ENCODE measurements around the gene ZNF292.
"Not testable (repeated sequence)": the region's sequence is repeated elsewhere in the genome, so short reads cannot be mapped to it uniquely, and the experiment has no call there.

Gene ZNF292

DNA sequence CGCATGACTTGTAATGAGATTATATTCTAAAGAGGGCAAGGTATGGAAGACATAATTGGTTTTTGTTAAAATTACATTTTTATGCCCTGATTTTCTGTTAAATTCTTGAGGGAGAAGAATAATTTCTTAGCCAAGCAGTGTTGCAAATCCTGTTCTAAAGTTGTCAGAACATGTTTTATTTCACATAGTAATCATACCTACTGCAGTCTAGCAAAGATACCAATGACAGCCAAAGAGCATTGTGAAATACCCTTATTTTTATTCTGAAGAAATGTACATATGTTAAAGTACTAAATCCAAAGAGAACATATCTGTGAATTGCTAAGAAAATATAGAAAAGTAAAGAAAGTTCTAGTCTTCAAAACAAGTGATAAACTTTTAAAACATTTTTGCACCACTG is 127.4 kb downstream of the ZNF292 start:
- no peak for DNase-seq

GRCh38 chr6:87283461-87283860 is 128.1 kb downstream of the ZNF292 start:
- DNase-seq: no peak

- DNase-seq: no peak
Observed at GRCh38 chr6:87287251-87287650, 131.9 kb downstream of the ZNF292 start.

- no peak for DNase-seq
Observed at GRCh38 chr6:87289571-87289970, 134.2 kb downstream of the ZNF292 start.

DNA sequence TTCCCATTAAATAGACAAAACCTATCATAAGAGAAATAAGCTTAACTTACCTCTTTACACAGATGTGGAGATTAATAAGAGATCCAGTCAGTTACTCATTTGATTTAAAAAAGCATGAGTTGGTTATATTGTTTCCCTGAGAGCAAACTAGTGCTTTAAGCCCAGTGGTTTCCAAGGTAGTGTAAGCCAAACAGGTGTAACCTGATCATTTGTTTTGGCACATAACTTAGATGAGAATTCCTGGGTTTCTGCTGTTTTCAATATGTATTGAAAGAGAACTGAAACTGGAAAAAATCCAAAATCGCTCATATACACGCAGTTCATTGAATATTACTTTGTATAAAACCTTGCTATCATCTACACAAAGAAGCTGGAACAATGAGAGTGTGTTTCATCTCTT is 136.5 kb downstream of the ZNF292 start:
- no peak for DNase-seq

DNA sequence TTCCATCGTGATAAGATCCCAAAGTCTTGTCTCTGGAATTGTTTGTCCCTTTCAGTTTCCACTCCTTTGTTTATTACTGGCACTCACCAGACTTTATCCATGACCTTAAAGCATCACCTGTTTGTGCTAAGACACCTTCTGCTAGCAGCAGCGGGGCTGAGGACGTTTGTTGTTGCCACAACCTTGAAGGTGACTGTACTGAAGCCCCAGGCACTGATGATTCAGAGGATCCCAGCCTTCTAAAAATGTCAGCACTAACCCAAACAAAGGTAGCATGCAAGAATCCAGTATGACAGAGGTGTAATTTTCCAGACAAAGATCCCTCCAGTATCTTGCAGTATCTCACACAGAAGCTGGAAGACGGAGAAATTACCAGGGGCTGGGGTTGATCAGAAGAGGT is 138.2 kb downstream of the ZNF292 start:
- DNase-seq: no peak

- DNase-seq: no peak
Observed at GRCh38 chr6:87297119-87297518, 141.8 kb downstream of the ZNF292 start.

DNA sequence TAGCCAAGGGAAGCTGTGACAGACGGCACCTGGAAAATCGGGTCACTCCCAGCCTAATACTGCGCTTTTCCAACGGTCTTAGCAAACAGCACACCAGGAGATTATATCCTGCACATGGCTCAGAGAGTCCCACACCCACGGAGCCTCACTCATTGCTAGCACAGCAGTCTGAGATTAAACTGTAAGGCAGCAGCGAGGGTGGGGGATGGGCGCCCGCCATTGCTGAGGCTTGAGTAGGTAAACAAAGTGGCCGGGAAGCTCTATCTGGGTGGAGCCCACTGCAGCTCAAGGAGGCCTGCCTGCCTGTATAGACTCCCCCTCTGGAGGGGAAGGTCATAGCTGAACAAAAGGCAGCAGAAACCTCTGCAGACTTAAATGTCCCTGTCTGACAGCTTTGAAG is 145.9 kb downstream of the ZNF292 start:
- DNase-seq: not testable (repeated sequence)

DNA sequence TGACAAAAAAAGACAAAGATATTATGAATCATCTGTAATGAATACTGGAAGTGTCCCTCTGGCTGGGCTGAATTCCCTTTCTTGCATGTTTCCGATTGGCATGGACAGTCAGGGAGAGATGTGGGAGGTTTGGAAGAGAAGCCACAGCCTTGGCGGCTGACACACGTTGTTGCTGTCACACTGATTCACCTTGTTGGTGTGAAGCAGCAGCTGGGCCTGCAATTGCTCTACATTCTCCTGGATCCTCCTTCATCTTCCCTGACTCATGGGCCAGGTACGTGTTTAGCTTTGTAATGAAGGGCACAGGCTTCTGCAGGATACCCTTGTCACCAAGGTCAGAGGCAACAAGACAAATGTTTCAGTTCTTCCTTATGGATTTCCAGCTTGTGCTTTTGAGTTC is 153.6 kb downstream of the ZNF292 start:
- no peak for DNase-seq

- no peak for DNase-seq
Observed at GRCh38 chr6:87312860-87313259, 157.5 kb downstream of the ZNF292 start.

Data from stimulated activated CD4-positive, alpha-beta T cell treated with anti-CD3 and anti-CD28 coated beads, Interleukin-1b, Interleukin-23, amount 100 ng/mL, for 48 hours (primary cell).